Activated naive CD8-positive, alpha-beta T cell treated with anti-CD3 and anti-CD28 coated beads, Interleukin-2, amount 50 U/mL, for 24 hours (primary cell): ENCODE measurements around the gene ZNF304.

Experiments
- ATAC-seq: fragments of 150-1000 bp; cut with Tn5 transposase; one replicate; pipeline ENCODE4 v1.10.0; 2021
- DNase-seq: peaks from one replicate; pipeline ENCODE4 v3.0.0; 2021
- H3K27ac Mint-ChIP-seq: one replicate; pipeline ENCODE4 v1.8.0; 2021; ENCODE audit warnings: mild to moderate bottlenecking, mixed read lengths
- H3K27me3 Mint-ChIP-seq: one replicate; pipeline ENCODE4 v1.8.0; 2021; ENCODE audit warnings: mixed read lengths
- H3K36me3 Mint-ChIP-seq: one replicate; pipeline ENCODE4 v1.8.0; 2021; ENCODE audit warnings: low read depth, mixed read lengths
- H3K4me1 Mint-ChIP-seq: one replicate; pipeline ENCODE4 v1.8.0; 2021; ENCODE audit warnings: mixed read lengths
- H3K4me3 Mint-ChIP-seq: one replicate; pipeline ENCODE4 v1.8.0; 2021; ENCODE audit warnings: mild to moderate bottlenecking, moderate library complexity, mixed read lengths
- H3K9me3 Mint-ChIP-seq: one replicate; pipeline ENCODE4 v1.8.0; 2021; ENCODE audit warnings: mixed read lengths

ZNF304 gene

GRCh38 chr19:57377498-57378146 is 26.6 kb downstream of the ZNF304 start:
- ATAC-seq (no peak), DNase-seq (no peak)
- no peaks in the 10 kb centered on the region for H3K4me1 Mint-ChIP-seq
- peaks cover 58% of the 10 kb centered on the region for H3K9me3 Mint-ChIP-seq
- H3K27ac Mint-ChIP-seq, result no peak overlapping the region
- peaks cover 73% of the 10 kb centered on the region for H3K36me3 Mint-ChIP-seq
- no peak overlapping the region for H3K4me3 Mint-ChIP-seq
- no peaks in the 10 kb centered on the region for H3K27me3 Mint-ChIP-seq

- H3K36me3 Mint-ChIP-seq, result peaks cover 42% of the 10 kb centered on the region
- peaks cover 53% of the 10 kb centered on the region for H3K9me3 Mint-ChIP-seq
- DNase-seq (no peak), ATAC-seq (no peak)
- H3K27me3 Mint-ChIP-seq, result no peaks in the 10 kb centered on the region
- no peak overlapping the region for H3K27ac Mint-ChIP-seq
- H3K4me3 Mint-ChIP-seq, result no peak overlapping the region
- H3K4me1 Mint-ChIP-seq, result no peaks in the 10 kb centered on the region
Observed at GRCh38 chr19:57380923-57381322, 29.9 kb downstream of the ZNF304 start.

- no peak for DNase-seq
- H3K27me3 Mint-ChIP-seq, result no peaks in the 10 kb centered on the region
- peaks cover 25% of the 10 kb centered on the region for H3K36me3 Mint-ChIP-seq
- peaks cover 46% of the 10 kb centered on the region for H3K9me3 Mint-ChIP-seq
- H3K4me1 Mint-ChIP-seq, result no peaks in the 10 kb centered on the region
- H3K4me3 Mint-ChIP-seq, result no peak overlapping the region
- no peak for ATAC-seq
- H3K27ac Mint-ChIP-seq, result no peak overlapping the region
Observed at GRCh38 chr19:57382806-57383488, 31.9 kb downstream of the ZNF304 start.

- Mint-ChIP-seq H3K9me3 (peaks cover 29% of the 10 kb centered on the region), H3K4me3 (peak overlapping the region; percentile 95), H3K4me1 (peaks cover 31% of the 10 kb centered on the region), H3K27ac (peak overlapping the region; percentile 95), H3K36me3 (peaks cover 44% of the 10 kb centered on the region), H3K27me3 (peaks cover 2% of the 10 kb centered on the region)
- no peak for DNase-seq
- no peak for ATAC-seq
Observed at GRCh38 chr19:57389194-57389729, 38.2 kb downstream of the ZNF304 start.

- peak within 1 kb of the TSS; percentile 95 for H3K4me3 Mint-ChIP-seq
- H3K9me3 Mint-ChIP-seq, result peaks cover 31% of the 10 kb centered on the region
- ATAC-seq (peak; percentile 99), DNase-seq (peak; percentile 98)
- H3K27ac Mint-ChIP-seq, result peak within 1 kb of the TSS; percentile 95
- H3K27me3 Mint-ChIP-seq, result peaks cover 2% of the 10 kb centered on the region
- H3K36me3 Mint-ChIP-seq, result peaks cover 51% of the 10 kb centered on the region
- H3K4me1 Mint-ChIP-seq, result peaks cover 33% of the 10 kb centered on the region
Observed at GRCh38 chr19:57389730-57390598, 38.9 kb downstream of the ZNF304 start, which contains the start of gene ZNF548. ZNF548 (plus strand) TSS chr19:57389854; CDS start chr19:57390100, 246 bp downstream.

- H3K9me3 Mint-ChIP-seq, result peaks cover 58% of the 10 kb centered on the region
- H3K4me3 Mint-ChIP-seq, result no peak overlapping the region
- no peak overlapping the region for H3K27ac Mint-ChIP-seq
- peaks cover 89% of the 10 kb centered on the region for H3K36me3 Mint-ChIP-seq
- H3K27me3 Mint-ChIP-seq, result no peaks in the 10 kb centered on the region
- peaks cover 17% of the 10 kb centered on the region for H3K4me1 Mint-ChIP-seq
- DNase-seq, result no peak
- ATAC-seq, result no peak
Observed at GRCh38 chr19:57395710-57396109, 44.6 kb downstream of the ZNF304 start.

GRCh38 chr19:57398868-57399267 is 47.8 kb downstream of the ZNF304 start:
- no peak overlapping the region for H3K4me3 Mint-ChIP-seq
- peaks cover 81% of the 10 kb centered on the region for H3K36me3 Mint-ChIP-seq
- H3K27ac Mint-ChIP-seq, result no peak overlapping the region
- DNase-seq, result no peak
- peaks cover 76% of the 10 kb centered on the region for H3K9me3 Mint-ChIP-seq
- peaks cover 3% of the 10 kb centered on the region for H3K4me1 Mint-ChIP-seq
- no peak for ATAC-seq
- no peaks in the 10 kb centered on the region for H3K27me3 Mint-ChIP-seq

- H3K4me3 Mint-ChIP-seq, result no peak overlapping the region
- H3K4me1 Mint-ChIP-seq, result peaks cover 2% of the 10 kb centered on the region
- peaks cover 31% of the 10 kb centered on the region for H3K36me3 Mint-ChIP-seq
- no peaks in the 10 kb centered on the region for H3K27me3 Mint-ChIP-seq
- H3K9me3 Mint-ChIP-seq, result peaks cover 32% of the 10 kb centered on the region
- DNase-seq, result no peak
- peak; percentile 49 for ATAC-seq
- no peak overlapping the region for H3K27ac Mint-ChIP-seq
Observed at GRCh38 chr19:57403737-57404563, 52.9 kb downstream of the ZNF304 start.

GRCh38 chr19:57406516-57407123 is 55.5 kb downstream of the ZNF304 start:
- DNase-seq (peak; percentile 74), ATAC-seq (peak; percentile 50)
- Mint-ChIP-seq H3K4me3 (no peak overlapping the region), H3K9me3 (peaks cover 13% of the 10 kb centered on the region), H3K27ac (no peak overlapping the region), H3K36me3 (peaks cover 11% of the 10 kb centered on the region), H3K27me3 (no peaks in the 10 kb centered on the region), H3K4me1 (peaks cover 8% of the 10 kb centered on the region)
